ENCODE data around the gene GRK1.

- no peak for TF ChIP-seq GLIS2 (tag by site-specific recombination; IDR thresholded peaks at IDR 0.05)
- no peak for TF ChIP-seq ZNF138 (tag by site-specific recombination; IDR thresholded peaks at IDR 0.05; ENCODE audit: borderline replicate concordance)
- TF ChIP-seq, protein P1, sequence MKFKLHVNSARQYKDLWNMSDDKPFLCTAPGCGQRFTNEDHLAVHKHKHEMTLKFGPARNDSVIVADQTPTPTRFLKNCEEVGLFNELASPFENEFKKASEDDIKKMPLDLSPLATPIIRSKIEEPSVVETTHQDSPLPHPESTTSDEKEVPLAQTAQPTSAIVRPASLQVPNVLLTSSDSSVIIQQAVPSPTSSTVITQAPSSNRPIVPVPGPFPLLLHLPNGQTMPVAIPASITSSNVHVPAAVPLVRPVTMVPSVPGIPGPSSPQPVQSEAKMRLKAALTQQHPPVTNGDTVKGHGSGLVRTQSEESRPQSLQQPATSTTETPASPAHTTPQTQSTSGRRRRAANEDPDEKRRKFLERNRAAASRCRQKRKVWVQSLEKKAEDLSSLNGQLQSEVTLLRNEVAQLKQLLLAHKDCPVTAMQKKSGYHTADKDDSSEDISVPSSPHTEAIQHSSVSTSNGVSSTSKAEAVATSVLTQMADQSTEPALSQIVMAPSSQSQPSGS (tag by site-specific recombination; IDR thresholded peaks at IDR 0.05; ENCODE audit: low read depth): no peak
- no peak for TF ChIP-seq ZNF423 (tag by site-specific recombination; IDR thresholded peaks at IDR 0.05)
- no peak for TF ChIP-seq ZNF274 (IDR thresholded peaks at IDR 0.05; ENCODE audit: low read length)
- TF ChIP-seq ZNF274 (tag by site-specific recombination; IDR thresholded peaks at IDR 0.05; ENCODE audit: borderline replicate concordance): no peak
- no peak for TF ChIP-seq CTCF (tag by site-specific recombination; IDR thresholded peaks at IDR 0.05)
- TF ChIP-seq, protein P2, sequence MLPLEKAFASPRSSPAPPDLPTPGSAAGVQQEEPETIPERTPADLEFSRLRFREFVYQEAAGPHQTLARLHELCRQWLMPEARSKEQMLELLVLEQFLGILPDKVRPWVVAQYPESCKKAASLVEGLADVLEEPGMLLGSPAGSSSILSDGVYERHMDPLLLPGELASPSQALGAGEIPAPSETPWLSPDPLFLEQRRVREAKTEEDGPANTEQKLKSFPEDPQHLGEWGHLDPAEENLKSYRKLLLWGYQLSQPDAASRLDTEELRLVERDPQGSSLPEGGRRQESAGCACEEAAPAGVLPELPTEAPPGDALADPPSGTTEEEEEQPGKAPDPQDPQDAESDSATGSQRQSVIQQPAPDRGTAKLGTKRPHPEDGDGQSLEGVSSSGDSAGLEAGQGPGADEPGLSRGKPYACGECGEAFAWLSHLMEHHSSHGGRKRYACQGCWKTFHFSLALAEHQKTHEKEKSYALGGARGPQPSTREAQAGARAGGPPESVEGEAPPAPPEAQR (tag by site-specific recombination; IDR thresholded peaks at IDR 0.05): no peak
Observed at GRCh38 chr13:113766035-113766800, 99.2 kb downstream of the GRK1 start.

Measured in HEK293 (cell line).